Transverse colon (tissue), 3 donors: Measurements from ENCODE around the gene SAMM50.

Source experiments
- EP300 ChIP-seq: sonication (generic); formaldehyde crosslinking; IDR thresholded peaks from one replicate; pipeline ENCODE4 v1.6.1; 2017; ENCODE audit warnings: antibody characterized with exemption, low read depth
- TF ChIP-seq, protein P1 (sequence below), 5 experiments: fragments of 200-600 bp in 3 of 5; fragments of 450-650 bp in 2 of 5; sonication (generic) in 3 of 5; IDR thresholded peaks; 1 replicate in 2 of 5; 2 replicates in 3 of 5; pipeline ENCODE4 v1.5.1; 2016 to 2017; ENCODE audit warnings: antibody characterized with exemption in 5 of 5, inconsistent platforms in 3 of 5, mild to moderate bottlenecking in 2 of 5, moderate library complexity in 1 of 5

DNA sequence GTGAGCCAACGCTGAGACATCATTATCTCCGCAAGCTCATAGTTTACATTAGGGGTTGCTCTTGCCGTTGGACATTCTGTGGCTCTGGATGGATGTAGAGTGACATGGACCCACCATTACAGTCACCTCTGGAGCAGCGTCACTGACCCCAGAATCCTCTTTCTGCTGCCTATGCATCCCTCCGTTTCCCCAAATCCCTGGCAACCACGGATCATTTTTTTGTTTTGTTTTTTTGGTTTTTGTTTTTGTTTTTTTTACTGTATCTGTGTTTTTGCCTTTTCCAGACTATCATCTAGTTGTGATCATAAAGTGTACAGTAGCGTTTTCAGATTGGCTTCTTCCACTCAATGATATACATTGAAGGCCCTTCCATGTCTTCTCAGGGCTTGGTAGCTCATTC lies 72.8 kb downstream of the SAMM50 start:
- TF ChIP-seq EP300, result no peak
- TF ChIP-seq, protein P1, sequence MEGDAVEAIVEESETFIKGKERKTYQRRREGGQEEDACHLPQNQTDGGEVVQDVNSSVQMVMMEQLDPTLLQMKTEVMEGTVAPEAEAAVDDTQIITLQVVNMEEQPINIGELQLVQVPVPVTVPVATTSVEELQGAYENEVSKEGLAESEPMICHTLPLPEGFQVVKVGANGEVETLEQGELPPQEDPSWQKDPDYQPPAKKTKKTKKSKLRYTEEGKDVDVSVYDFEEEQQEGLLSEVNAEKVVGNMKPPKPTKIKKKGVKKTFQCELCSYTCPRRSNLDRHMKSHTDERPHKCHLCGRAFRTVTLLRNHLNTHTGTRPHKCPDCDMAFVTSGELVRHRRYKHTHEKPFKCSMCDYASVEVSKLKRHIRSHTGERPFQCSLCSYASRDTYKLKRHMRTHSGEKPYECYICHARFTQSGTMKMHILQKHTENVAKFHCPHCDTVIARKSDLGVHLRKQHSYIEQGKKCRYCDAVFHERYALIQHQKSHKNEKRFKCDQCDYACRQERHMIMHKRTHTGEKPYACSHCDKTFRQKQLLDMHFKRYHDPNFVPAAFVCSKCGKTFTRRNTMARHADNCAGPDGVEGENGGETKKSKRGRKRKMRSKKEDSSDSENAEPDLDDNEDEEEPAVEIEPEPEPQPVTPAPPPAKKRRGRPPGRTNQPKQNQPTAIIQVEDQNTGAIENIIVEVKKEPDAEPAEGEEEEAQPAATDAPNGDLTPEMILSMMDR (IDR thresholded peaks at IDR 0.05), result no peak
